WTC11 (cell line): ENCODE measurements around the gene TBC1D3H.
"Not testable (repeated sequence)": the region's sequence is repeated elsewhere in the genome, so short reads cannot be mapped to it uniquely, and the experiment has no call there.

Experiments used
- CREM ChIP-seq: sonication (generic); formaldehyde crosslinking; IDR thresholded peaks from 2 replicates; pipeline ENCODE4 v1.8.1; 2022; ENCODE audit warnings: mild to moderate bottlenecking, missing genetic modification reagents, moderate library complexity
- CTCF ChIP-seq: fragments of 200-600 bp; IDR thresholded peaks from 2 replicates; pipeline ENCODE4 v1.8.0; 2022; ENCODE audit warnings: antibody characterized with exemption
- IRF1 ChIP-seq: sonication (generic); formaldehyde crosslinking; IDR thresholded peaks from 2 replicates; pipeline ENCODE4 v1.8.0; 2023; ENCODE audit warnings: missing genetic modification reagents
- MAX ChIP-seq: sonication (generic); formaldehyde crosslinking; IDR thresholded peaks from 2 replicates; pipeline ENCODE4 v1.8.0; 2022; ENCODE audit warnings: mild to moderate bottlenecking, missing genetic modification reagents
- NFE2L1 ChIP-seq: sonication (generic); formaldehyde crosslinking; IDR thresholded peaks from 2 replicates; pipeline ENCODE4 v1.8.1; 2023; ENCODE audit warnings: missing genetic modification reagents
- NFYB ChIP-seq: sonication (generic); formaldehyde crosslinking; conservative IDR thresholded peaks from 2 replicates; pipeline ENCODE4 v1.8.0; 2022; ENCODE audit warnings: low read depth, missing genetic modification reagents
- SMAD3 ChIP-seq: sonication (generic); formaldehyde crosslinking; IDR thresholded peaks from 2 replicates; pipeline ENCODE4 v1.8.0; 2022; ENCODE audit warnings: missing genetic modification reagents, mild to moderate bottlenecking, borderline replicate concordance
- TEAD4 ChIP-seq: sonication (generic); formaldehyde crosslinking; IDR thresholded peaks from 2 replicates; pipeline ENCODE4 v1.8.0; 2022; ENCODE audit warnings: mild to moderate bottlenecking, missing genetic modification reagents
- TP53 ChIP-seq: sonication (generic); formaldehyde crosslinking; IDR thresholded peaks from 2 replicates; pipeline ENCODE4 v1.8.1; 2023; ENCODE audit warnings: mild to moderate bottlenecking, missing genetic modification reagents
- ZNF281 ChIP-seq: sonication (generic); formaldehyde crosslinking; IDR thresholded peaks from 2 replicates; pipeline ENCODE4 v1.8.0; 2023; ENCODE audit warnings: mild to moderate bottlenecking, missing genetic modification reagents
- ZNF512 ChIP-seq: sonication (generic); formaldehyde crosslinking; IDR thresholded peaks from 2 replicates; pipeline ENCODE4 v1.8.1; 2022; ENCODE audit warnings: missing genetic modification reagents, borderline replicate concordance
- TF ChIP-seq, protein P1 (sequence below): sonication (generic); formaldehyde crosslinking; IDR thresholded peaks from 2 replicates; pipeline ENCODE4 v1.8.0; 2022; ENCODE audit warnings: mild to moderate bottlenecking, missing genetic modification reagents

GRCh38 chr17:36390943-36391645 is 2.9 kb upstream of the TBC1D3H start:
- not testable (repeated sequence) for TF ChIP-seq SMAD3 (CRISPR knock-in tag); IRF1 (CRISPR knock-in tag); CTCF; NFYB (CRISPR knock-in tag); MAX (CRISPR knock-in tag); ZNF281 (CRISPR knock-in tag); TEAD4 (CRISPR knock-in tag); TP53; NFE2L1 (CRISPR knock-in tag); ZNF512 (CRISPR knock-in tag); CREM (CRISPR knock-in tag)
- TF ChIP-seq, protein P1, sequence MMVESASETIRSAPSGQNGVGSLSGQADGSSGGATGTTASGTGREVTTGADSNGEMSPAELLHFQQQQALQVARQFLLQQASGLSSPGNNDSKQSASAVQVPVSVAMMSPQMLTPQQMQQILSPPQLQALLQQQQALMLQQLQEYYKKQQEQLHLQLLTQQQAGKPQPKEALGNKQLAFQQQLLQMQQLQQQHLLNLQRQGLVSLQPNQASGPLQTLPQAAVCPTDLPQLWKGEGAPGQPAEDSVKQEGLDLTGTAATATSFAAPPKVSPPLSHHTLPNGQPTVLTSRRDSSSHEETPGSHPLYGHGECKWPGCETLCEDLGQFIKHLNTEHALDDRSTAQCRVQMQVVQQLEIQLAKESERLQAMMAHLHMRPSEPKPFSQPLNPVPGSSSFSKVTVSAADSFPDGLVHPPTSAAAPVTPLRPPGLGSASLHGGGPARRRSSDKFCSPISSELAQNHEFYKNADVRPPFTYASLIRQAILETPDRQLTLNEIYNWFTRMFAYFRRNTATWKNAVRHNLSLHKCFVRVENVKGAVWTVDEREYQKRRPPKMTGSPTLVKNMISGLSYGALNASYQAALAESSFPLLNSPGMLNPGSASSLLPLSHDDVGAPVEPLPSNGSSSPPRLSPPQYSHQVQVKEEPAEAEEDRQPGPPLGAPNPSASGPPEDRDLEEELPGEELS (CRISPR knock-in tag), result not testable (repeated sequence)
